Fibroblast of skin of left quadriceps (primary cell): Measurements from ENCODE around the gene ATP5PF.
"Not testable (repeated sequence)": the region's sequence is repeated elsewhere in the genome, so short reads cannot be mapped to it uniquely, and the experiment has no call there.

Source experiments
- DNase-seq, 2 experiments: peaks; one replicate each; pipeline ENCODE4 v3.0.0-alpha.2; 2013; ENCODE audit warnings: low read depth in 2 of 2

The ATP5PF gene, protein sequence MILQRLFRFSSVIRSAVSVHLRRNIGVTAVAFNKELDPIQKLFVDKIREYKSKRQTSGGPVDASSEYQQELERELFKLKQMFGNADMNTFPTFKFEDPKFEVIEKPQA

DNA sequence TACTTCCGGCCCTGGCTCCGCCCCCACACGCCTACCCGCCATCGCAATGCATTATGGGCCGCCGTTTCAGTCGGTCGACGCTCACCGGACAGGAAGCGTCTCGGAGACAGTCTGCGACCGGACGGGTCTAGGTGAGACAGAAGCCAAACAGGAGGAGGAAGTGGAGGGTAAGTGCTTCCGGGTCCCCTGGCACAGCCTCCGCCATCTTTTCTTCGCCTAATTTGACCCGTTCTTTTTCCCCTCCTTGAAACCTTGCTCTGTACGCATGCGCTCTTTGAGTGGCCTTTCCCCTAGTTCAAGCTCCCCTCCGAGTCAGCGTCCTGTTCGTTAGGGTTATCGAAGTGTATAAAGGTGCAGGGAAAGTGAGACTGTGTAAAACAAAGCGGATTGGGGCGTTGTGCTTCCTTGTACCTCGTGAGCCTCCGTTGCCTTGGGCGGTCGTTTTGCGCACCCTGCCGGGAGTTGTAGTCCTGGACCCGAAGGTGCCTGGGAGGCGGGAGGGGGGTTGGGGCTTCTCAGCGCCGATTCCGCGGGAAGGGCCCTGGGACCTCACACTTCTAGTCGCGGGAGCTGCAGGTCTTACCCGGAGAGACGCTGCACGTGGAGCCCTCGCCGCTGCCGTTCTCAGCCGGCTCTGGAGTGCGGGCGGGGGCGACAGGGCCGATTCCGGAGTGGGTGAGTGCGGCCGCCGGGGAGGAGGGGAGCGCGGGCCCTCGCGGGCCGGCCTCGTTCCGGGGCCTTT lies at the start of gene ATP5PF, which contains the start of gene GABPA:
ATP5PF (minus strand) TSS at position 1 of the 742 bp plus-strand sequence. CDS start 5,110 bp downstream, outside the sequence.
GABPA (plus strand) TSS at position 69 of the 742 bp plus-strand sequence. CDS start 6,627 bp downstream, outside the sequence.
- peak; percentile 98 to 99 for DNase-seq

DNA sequence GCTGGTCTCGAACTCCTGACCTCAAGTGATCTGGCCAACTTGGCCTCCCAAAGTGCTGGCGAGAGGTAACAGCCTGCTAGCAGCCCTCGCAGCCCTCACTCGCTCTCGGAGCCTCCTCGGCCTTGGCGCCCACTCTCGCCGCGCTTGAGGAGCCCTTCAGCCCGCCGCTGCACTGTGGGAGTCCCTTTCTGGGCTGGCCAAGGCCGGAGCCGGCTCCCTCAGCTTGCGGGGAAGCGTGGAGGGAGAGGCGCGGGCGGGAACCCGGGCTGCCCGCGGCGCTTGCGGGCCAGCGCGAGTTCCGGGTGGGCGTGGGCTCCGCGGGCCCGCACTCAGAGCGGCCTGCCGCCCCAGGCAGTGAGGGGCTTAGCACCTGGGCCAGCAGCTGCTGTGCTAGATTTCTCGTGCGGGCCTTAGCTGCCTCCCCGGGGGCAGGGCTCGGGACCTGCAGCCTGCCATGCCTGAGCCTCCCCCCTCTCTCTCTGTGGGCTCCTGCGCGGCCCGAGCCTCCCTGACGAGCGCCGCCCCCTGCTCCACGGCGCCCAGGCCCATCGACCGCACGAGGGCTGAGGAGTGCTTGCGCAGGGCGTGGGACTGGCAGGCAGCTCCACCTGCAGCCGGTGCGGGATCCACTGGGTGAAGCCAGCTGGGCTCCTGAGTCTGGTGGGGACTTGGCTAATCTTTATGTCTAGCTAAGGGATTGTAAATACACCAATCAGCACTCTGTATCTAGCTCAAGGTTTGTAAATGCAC lies 43.6 kb upstream of the ATP5PF start:
- DNase-seq: not testable (repeated sequence)

DNA sequence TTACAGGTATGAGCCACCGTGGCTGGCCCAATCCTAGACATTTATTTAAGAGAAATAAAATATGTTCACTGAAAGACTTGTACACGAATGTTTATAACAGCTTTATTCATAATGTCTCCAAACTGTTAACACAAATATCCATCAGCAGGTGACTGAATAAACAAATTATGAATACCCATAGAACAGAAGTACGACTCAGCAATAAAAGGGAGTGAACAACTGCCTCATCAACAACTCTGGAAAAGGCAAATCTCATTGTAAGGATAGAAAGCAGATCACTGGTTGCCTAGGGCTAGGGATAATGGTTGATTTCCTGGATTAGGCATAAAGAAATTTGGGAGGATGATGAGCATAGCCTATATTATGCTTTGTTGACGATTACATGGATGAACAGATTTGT lies 41.7 kb upstream of the ATP5PF start:
- no peak for DNase-seq

DNA sequence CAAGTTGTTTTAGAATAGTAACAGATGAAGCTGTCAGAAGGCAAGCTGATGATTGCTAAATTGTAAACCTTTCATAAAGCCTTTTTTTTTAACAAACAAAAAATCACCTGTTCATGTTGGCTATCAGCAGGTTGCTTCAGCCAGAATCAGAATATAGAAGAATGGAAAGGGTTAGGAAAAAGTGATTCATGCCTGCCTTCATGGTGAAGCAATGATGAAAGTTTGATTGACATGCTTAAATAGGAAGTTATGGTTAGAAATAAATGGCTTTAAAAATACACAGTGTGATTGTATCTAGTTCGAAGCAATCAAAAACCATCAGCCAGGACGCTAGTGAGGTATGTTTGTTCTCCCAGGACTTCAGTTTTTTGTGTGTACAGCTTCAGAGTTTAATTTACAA lies 38.0 kb upstream of the ATP5PF start:
- DNase-seq: no peak

DNA sequence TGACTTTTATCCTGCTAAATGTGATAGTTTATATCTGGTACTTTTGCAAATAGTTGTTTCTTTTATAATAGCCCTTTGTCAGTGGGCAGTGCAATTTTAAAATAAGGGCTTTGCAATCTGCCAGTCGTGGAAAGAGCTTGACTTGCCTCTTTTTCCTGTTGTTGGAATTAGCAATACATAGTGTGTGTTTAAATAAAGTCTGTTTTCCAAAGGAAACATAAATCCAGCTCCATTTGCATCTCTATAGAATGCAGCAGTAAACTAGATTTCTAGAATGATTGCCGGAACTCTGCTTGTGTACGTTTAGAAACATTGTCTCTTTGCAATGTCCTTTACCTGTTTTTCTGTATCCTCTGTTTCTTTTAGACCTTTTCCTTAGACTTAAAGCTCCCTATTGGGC lies 33.2 kb upstream of the ATP5PF start:
- no peak for DNase-seq

DNA sequence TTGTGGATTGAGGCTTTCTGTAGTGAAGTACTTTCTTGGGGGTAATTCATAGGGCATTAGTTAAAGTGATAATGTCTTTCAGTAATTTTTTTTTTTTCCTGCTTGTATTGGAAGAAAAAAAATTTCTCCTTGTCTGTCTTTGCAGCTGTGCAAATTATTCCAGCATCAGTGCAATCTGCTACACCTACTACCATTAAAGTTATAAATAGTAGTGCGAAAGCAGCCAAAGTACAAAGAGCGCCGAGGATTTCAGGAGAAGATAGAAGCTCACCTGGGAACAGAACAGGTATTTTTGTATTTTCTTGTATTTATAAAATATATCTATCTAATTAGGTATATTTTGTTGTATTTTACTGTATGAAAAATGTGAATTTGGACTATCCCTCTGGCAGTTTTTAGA lies 29.4 kb upstream of the ATP5PF start:
- no peak for DNase-seq

DNA sequence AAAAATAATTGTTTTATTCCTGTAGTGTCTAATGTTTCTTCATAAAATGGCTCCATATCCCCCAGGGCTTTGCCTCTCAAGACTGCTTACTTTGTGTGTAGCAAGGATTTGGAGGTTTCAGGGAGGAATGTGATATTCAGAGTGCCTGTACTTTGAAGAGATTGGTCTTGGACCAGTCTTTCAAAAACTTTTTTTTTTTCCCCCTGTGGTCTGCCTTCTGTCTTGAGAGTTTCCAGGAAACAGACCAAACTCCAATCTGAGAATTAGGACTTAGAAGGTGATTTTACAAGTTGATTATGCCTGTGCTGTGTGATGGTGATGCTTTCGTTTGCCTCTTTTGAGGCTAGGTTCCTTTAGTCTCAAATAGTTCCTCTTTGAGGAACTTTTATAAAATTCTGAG lies 26.0 kb upstream of the ATP5PF start:
- DNase-seq: no peak

DNA sequence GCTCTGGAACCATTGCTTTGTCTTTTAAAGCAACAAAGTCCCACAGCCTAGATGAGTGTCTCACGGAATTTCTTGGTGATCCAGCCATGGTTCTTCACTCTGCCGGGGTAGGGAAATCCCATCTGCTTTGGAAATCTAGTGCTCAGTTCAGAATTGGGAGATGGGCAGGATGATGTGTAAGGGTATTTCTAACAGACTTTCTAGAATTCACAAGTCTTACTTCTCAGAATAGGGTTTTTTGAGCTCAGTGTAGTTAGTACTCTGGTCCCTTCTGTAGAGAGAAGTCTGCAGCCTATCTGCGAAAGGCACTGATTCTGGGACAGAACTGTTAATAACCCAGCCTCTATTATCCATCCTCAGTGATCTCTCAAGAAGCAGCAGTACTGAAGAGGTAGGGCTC lies 25.4 kb upstream of the ATP5PF start:
- no peak for DNase-seq

DNA sequence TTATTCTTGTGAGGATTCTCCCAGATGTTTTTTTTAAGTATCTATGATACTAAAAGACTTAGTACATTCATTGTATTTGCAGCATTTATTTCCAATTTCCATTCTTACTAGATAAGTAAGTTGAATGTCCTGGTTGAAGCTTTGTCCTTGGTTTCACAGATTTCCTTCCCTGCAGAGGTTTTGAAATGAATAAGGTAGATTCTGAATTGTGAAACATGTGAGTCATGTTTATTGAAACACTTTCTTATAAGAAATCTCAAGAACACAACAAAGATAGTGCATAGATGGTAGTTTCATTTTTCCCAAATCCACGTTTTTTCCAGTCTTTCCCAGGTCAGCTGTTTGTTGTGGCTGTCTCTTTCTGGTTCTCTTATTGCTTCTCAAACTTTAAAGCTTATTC lies 24.9 kb upstream of the ATP5PF start:
- no peak for DNase-seq

DNA sequence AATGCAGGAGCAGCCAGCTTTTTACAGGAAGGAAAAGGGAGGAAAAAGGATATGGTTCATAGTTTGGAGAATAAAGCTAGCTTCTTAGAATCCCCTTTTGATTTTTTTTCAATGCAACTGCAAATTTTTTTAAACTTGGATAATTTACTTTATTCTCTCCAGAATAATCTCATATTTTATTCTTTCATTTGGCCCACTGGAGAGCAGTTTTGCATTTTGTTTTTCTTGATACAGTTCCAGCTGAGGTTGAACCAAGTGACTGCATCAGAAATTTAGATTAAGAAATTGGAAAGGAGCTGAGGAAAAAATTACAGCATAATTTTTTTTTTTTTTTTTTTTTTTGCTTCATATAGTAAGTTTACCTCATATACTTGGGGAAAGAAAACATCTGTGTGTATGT lies 22.8 kb upstream of the ATP5PF start:
- no peak for DNase-seq

DNA sequence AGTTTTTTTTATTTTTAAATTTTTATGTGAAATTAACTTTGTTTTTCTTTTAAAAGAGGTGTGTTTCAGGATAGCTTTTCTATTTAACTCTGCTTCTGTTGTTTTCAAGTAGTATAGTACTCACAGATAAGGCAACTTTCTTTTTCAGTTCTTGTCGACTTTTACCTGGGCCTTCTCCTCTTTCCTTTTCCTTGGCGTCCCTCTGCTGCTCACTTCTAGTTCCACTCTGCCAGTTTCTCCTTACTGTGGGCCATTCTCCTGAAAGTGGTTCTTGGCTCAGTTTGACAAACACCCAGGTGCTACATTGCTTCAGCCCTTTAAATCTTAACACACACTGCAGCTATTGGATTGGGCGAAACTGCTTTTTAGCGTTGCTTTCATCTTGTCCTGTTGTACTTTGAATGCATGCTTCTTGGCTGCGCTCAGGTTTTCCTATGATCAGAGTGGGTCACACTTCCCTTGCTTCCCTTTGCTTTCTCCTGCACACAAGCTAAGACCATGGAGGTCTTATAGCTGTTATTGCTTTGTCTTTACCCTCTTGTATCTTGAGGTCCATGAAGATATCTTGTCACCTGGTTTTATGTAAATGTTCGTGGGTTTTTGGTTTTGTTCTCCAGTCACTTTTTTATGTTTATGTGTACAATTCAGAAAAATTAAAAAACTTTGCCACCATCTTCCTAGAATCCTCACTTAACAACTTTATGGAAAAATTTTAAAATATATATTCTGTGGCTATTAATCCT lies 21.7 kb upstream of the ATP5PF start:
- no peak for DNase-seq

DNA sequence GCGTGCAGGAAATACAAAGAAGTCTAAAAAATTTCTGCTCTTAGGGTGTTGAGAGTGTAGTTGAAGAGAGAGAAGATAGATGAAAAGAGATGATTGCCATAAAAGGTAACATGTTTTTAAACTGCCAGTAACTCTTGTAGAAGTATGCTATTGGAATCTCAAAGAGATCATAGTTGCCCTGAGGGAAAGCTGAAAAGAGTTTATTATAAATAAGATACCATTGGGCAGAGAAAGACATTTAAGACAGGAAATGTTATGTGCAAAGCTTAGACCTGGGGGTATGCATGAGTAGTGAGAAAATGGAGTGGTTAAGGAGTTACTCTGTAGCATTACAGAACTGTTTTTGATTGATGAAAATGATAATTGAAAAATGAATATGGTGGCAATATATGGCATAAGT lies 17.7 kb upstream of the ATP5PF start:
- DNase-seq: no peak

DNA sequence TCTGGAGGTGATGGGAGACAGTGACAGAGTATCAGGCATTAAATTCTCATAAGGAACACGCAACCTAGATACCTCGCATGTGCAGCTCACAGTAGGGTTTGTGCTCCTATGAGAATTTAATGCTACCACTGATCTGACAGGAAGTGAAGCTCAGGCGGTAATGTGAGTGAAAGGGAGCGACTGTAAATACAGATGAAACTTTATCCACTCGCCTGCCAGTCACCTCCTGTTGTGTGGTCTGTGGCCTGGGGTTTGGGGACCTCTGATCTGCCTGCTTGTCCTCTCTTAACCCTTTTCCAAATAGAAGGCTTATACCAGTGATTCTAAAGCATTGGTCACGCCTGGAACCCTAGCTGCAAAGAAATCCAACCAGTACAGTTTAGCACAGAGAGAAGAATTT lies 15.4 kb upstream of the ATP5PF start:
- DNase-seq: no peak

DNA sequence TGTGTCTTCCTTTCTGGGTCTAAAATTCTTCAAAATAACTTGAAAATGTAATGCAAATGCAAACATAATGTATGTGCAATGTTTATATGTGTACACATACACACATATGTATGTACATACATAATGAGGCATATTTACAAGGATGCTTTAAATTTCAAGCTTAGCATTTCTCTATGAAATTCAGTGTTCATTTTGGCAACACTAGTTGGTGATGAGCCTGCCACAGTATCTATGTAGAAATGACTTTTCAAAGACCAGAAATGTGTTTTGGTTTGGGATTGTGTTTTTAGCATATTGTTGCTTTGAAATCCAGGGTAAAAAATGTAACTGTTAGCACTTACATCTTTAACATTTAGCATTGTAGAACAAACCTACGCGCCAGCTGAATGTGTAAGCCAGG lies 10.2 kb upstream of the ATP5PF start:
- DNase-seq: no peak

DNA sequence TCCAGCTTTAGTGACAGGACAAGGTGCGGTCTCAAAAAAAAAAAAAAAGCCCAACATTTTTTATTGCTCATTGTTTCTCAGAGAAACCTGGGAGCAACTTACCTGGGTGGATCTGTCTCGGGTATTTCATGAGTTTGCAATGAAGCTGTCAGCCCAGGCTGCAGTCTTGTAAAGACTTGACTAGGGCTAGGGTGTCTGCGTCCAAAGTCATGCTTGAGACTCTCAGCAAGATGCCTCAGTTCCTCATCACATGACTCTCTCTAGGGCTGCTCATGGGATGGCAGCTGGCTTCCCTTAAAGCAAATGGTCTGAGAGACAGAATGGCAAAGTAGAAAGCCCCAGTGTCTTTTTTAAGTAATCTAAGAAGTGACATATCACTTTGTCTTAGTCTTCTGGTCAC lies 8.2 kb upstream of the ATP5PF start:
- DNase-seq: no peak

DNA sequence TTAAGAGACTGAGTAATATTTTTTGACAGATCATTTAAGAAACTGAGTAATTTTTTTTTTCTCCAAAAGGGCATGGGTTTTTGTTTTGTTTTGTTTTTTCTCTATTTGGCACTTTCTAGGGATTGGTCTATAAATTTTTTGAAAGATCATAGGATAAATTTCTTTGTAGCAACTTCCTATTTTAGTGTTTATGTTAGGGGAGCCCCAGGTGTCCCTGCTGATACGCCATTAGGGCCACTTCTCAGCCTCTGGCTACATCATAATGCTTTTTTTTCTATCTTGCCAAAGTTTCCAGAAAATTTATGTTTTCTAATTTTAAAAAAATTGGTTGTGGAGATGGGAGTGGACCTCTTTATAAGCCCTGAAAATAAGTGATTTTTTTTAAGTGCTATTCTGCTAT lies 2.7 kb upstream of the ATP5PF start:
- DNase-seq: no peak

DNA sequence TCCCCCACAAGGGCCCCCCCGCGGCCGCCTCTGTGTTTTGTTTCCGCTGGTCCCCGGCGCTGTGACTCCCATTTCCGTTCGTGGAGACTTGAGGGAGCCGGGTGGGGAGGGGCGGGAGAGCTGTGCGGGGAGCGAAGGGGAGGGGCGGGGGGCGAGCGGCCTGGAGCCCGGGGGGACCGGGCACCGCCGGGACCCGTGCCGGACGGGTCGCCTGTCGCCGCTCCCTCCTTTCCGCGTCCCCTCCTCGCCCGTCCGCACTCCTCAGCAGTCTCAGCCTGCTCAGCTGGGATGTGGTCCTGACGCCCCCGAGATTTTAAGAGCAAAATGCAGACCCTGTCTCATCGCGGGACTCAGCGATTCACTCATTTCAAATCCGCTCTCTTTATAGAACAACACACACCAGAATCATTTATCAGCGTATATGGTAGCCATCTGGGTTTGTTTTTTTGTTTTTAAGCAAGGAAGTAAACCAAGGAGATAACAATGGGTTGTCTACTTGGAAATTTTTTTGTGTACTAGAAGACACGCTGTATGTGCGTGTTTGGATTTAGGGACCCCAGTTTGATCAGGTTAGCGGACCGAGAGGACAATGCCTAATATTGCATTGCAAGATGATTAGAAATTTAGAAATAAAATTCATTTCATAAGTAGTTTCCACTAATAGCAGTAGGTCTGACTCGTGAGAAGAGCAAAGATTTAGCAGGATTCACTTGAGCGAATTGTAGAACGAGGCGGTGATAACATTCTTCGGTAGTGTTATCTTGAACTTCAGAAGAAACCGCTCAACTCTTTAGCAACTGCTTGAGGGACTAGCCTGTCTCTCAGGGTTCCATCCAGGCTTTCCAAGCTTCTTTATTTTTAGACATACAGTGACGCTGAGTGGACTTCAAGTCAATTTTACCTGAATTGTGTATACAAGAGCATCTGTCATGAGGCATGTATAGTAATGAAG lies 1.2 kb upstream of the ATP5PF start:
- DNase-seq: peak; percentile 69 to 74

DNA sequence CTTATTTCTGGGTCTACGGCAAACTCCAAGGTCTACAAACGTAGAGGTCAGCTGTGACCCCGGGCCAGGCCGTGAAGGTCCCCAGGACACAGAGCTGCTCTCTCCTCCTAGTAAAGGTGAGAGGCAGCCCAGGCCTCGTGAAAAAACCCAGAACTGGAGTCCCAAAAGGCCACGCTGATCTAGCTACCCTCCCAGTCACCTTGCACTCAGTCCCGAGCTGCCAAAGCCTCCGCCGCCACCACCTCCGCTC lies 125 bp downstream of the ATP5PF start:
- no peak for DNase-seq

DNA sequence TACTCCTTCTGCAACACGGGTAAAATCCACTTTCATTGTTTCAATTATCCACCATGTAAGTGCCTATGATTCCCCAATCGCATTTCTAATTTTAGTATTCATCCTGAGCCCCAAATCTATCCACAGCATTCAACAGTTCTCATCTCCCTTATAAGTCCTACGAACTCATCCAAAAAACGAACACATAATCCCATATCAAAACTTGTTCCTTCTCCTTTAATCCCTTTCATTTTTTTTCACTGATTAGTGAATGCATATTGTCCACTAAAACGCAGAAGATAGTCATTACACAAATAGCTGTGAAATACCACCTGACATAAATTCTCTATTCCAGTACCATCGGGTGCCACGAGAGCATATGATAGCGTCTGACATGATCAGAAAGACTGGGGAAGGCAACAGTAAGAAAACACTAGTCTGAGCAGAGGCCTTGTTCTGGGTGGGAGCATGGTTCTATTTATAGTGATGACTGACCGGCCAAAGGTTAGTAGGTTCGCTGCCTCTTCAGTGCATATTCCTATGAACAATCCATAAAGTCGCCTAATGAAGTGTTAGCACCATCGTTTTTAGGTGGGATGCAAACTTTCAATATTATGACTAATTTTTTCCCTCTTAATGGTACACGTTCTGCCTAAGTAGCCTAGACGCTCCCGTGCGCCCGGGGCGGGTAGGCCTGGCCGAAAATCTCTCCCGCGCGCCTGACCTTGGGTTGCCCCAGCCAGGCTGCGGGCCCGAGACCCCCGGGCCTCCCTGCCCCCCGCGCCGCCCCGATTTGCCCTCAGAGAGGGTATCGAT lies 648 bp downstream of the ATP5PF start:
- DNase-seq: no peak

DNA sequence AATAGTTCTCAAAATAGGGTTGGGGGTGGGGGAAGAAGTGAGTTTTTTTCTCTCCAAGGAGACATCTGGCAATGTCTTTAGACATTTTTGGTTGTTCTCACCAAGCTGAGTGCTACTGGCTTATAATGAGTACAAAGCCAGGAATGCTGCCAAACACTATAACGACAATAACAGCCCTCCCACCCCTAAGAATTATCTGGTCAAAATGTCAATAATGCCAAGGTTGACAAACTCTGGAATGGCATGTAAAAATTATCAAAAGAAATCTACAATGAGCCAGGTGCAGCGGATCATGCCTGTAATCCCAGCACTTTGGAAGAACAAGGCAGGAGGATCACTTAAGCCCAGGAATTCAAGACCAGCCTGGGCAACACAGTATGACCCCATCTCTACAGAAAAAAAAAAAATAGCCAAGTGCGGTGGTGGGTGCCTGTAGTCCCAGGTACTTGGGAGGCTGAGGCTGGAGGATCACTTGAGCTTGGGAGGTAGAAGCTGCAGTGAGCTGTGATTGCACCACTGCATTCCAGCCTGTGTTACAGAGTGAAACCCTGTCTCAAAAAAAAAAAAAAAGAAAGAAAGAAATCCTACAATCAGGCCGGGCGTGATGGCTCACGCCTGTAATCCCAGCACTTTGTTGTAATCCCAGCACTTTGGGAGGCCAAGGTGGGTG lies 2.5 kb downstream of the ATP5PF start:
- DNase-seq: no peak
